Left ventricle myocardium superior (tissue), 1 donor: ENCODE data around the gene GPR101. TPM values are rescaled to one million over a fixed set of nuclear protein-coding genes. Genes with fewer than 3 reads are reported as not detected.
"Not testable (repeated sequence)": the region's sequence is repeated elsewhere in the genome, so short reads cannot be mapped to it uniquely, and the experiment has no call there.

ENCODE experiments used
- ATAC-seq: fragments of 200-7000 bp; cut with Tn5 transposase; one replicate; pipeline ENCODE4 v1.9.1; 2020; ENCODE audit warnings: mild to moderate bottlenecking, moderate library complexity
- DNase-seq: peaks from one replicate; pipeline ENCODE4 v3.0.0-alpha.2; 2020
- intact Hi-C: fragments of 100-400 bp; cut with micrococcal nuclease; formaldehyde crosslinking; loops from one replicate; pipeline ENCODE4 v1.11.0; 2022
- total RNA-seq: library from RNA; stranded (reverse); fragmentation: NEBNext Ultra II Directional; extraction: Animal tissue kit (Norgen Biotek cat#: 25700); gene quantifications from one replicate; pipeline ENCODE4 v1.2.1, GENCODE V29; 2021
- donor health status: DM: no; HTN: yes; CAD: no; lungs with severe emphysema.

The GPR101 gene
- total RNA-seq, 1 donor from 2014 or later, result not detected

DNA sequence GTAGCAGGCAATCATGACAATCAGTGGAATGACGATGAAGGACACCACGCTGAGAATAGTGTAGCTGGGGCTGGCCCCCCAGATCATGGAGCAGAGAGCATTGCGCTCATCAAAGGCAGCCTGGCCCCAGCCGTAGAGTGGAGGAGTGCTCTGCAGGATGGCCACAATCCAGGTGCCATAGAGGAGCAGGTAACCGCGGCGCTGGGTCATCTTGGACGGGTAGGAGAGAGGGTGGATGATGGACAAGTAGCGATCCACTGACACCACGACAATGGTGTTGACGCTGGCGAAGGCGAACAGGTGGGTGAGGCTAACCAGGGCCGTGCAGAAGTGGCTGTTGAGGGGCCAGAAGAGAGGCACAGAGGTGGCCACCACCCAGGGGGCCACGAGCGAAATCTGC, 2.8 kb downstream of the GPR101 start:
- DNase-seq, result no peak
- ATAC-seq, result no peak
- intact Hi-C loops, result no loop called here

DNA sequence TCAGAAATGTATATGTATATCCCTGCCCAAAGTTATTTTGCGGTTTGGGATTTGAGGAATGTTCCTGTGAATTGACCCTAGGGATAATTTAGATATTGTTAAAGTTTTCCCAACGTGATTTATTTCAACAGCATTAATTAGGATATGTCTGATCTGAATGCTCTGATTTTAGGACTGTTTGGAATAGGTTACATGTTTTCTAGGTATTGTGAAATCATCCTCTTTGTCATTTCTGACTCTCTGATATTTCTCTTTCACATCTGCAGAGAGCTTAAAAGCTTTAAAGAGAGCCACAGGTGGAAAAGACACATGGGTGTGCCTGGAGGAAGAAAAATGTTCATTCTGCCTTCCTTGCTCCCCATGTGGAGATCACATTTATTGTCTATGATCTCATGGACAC, 5.1 kb downstream of the GPR101 start:
- intact Hi-C loops, result no loop called here
- no peak for ATAC-seq
- no peak for DNase-seq

DNA sequence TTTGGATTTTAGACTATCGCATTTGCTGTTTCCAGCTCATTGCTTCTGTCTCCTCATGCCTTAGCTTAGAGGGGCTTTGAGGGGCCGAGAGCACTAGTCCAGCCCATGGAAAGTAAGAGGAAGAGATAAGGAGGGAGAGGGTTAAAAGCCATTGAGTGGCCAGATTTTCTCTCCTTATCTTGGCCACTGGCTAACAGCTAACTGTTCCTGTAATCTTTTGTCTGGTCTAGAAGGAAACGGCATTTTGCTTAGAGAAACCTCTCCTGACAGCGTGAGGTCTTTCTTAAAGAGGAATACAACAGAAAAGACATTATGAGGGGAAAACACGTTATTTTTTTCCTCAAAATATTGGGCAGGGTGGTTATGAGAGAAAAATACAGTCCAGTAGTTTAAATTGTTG, 7.9 kb downstream of the GPR101 start:
- intact Hi-C loops, result no loop called here
- DNase-seq (no peak), ATAC-seq (no peak)

DNA sequence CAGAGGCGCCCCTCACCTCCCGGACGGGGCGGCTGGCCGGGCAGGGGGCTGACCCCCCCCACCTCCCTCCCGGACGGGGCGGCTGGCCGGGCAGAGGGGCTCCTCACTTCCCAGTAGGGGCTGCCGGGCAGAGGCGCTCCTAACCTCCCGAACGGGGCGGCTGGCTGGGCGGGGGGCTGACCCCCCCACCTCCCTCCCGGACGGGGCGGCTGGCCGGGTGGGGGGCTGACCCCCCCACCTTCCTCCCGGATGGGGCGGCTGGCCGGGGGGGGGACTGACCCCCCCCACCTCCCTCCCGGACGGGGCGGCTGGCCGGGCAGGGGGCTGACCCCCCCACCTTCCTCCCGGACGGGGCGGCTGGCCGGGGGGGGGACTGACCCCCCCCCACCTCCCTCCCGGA, 33.6 kb downstream of the GPR101 start:
- ATAC-seq, DNase-seq, intact Hi-C loops: not testable (repeated sequence)

DNA sequence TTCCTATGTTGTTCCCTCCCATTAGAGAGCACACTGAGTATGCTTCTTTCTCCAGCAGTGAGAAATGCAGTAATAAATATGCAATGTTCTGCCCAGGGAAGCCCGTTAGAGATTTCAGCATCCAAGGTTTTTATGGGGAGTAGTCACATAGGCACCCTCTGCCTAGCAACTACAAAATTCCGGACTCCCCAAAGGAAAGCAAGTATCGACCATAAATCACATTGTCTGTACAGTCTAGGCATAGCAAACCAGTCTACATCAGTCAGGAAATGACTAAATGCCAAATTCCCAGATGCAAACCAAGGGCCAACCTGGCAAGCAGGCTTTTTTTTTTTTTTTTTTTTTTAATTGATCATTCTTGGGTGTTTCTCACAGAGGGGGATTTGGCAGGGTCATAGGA, 34.8 kb downstream of the GPR101 start:
- intact Hi-C loops, result no loop called here
- DNase-seq, result no peak

More for the DNA sequence above, 34.8 kb downstream of the GPR101 start:
- no peak for ATAC-seq

Other genes starting within 250 kb of the GPR101 start
- 93.6 TPM for gene RBMX, start 153.3 kb downstream of the GPR101 start, total RNA-seq